Measurements from ENCODE around the gene PDCD1.
A peak's percentile ranks its signal among the peaks of the same experiment; 100 is the strongest.

Gene PDCD1

GRCh38 chr2:241895427-241895711 is 36.7 kb upstream of the PDCD1 start:
- DNase-seq, result no peak

- no peak for DNase-seq
Measured at GRCh38 chr2:241894681-241895426, 36.2 kb upstream of the PDCD1 start.

GRCh38 chr2:241894056-241894641 is 35.5 kb upstream of the PDCD1 start:
- DNase-seq, result no peak

- DNase-seq, result no peak
Measured at GRCh38 chr2:241893265-241893664, 34.6 kb upstream of the PDCD1 start.

- no peak for DNase-seq
Measured at GRCh38 chr2:241892299-241893137, 33.8 kb upstream of the PDCD1 start.

- DNase-seq, result no peak
Measured at GRCh38 chr2:241891988-241892298, 33.2 kb upstream of the PDCD1 start.

GRCh38 chr2:241891315-241891987 is 32.8 kb upstream of the PDCD1 start:
- DNase-seq, result no peak

GRCh38 chr2:241890524-241891235 is 32.0 kb upstream of the PDCD1 start:
- DNase-seq, result no peak

GRCh38 chr2:241888641-241889040 is 29.9 kb upstream of the PDCD1 start:
- no peak for DNase-seq

- no peak for DNase-seq
Measured at GRCh38 chr2:241887806-241888522, 29.3 kb upstream of the PDCD1 start.

- no peak for DNase-seq
Measured at GRCh38 chr2:241886840-241887447, 28.2 kb upstream of the PDCD1 start.

- DNase-seq, result no peak
Measured at GRCh38 chr2:241885946-241886643, 27.4 kb upstream of the PDCD1 start.

GRCh38 chr2:241885291-241885945 is 26.7 kb upstream of the PDCD1 start:
- no peak for DNase-seq

GRCh38 chr2:241884951-241885290 is 26.2 kb upstream of the PDCD1 start:
- no peak for DNase-seq

GRCh38 chr2:241882091-241882625 is 23.5 kb upstream of the PDCD1 start:
- DNase-seq, result peak; percentile 63

- no peak for DNase-seq
Measured at GRCh38 chr2:241880311-241881073, 21.8 kb upstream of the PDCD1 start.

GRCh38 chr2:241879326-241879725 is 20.6 kb upstream of the PDCD1 start:
- DNase-seq, result no peak

GRCh38 chr2:241877989-241878970 is 19.6 kb upstream of the PDCD1 start:
- DNase-seq, result peak; percentile 75
